HCT116 (cell line): Measurements from ENCODE around the gene PC.

Source experiments
- CBX3 ChIP-seq: IDR thresholded peaks from 2 replicates; pipeline ENCODE4 v1.6.1; 2012; ENCODE audit warnings: low read depth
- CTCF ChIP-seq, 3 experiments: fragments of 200-600 bp in 1 of 3; sonication (generic) in 1 of 3; IDR thresholded peaks in 2 of 3; conservative IDR thresholded peaks in 1 of 3; 2 replicates each; pipeline ENCODE4 v1.5.1; 2012 to 2017; ENCODE audit warnings: low read depth in 2 of 3, low read length in 2 of 3, antibody characterized with exemption in 1 of 3, borderline replicate concordance in 1 of 3, control low read depth in 1 of 3, mild to moderate bottlenecking in 1 of 3, mixed read lengths in 1 of 3, mixed run types in 1 of 3, moderate library complexity in 1 of 3; ENCODE audit not compliant: insufficient read depth in 1 of 3
- ELF1 ChIP-seq: IDR thresholded peaks from 2 replicates; pipeline ENCODE4 v1.6.1; 2012; ENCODE audit warnings: low read depth, borderline replicate concordance
- EZH2 ChIP-seq: fragments of 200-600 bp; sonication (generic); IDR thresholded peaks from 2 replicates; pipeline ENCODE4 v1.6.1; 2017; ENCODE audit warnings: antibody characterized with exemption, mixed run types
- EZH2phosphoT487 ChIP-seq: fragments of 200-600 bp; IDR thresholded peaks from 2 replicates; pipeline ENCODE4 v1.6.1; 2018; ENCODE audit warnings: antibody characterized with exemption, borderline replicate concordance
- POLR2A ChIP-seq: IDR thresholded peaks from 2 replicates; pipeline ENCODE4 v1.7.0; 2011; ENCODE audit warnings: borderline replicate concordance; ENCODE audit not compliant: insufficient read depth, insufficient read length; ENCODE audit errors: extremely low read depth
- REST ChIP-seq: IDR thresholded peaks from 2 replicates; pipeline ENCODE4 v1.6.1; 2012; ENCODE audit warnings: low read depth
- TF ChIP-seq, protein P1 (sequence below): IDR thresholded peaks from 2 replicates; pipeline ENCODE4 v1.6.1; 2011; ENCODE audit warnings: mild to moderate bottlenecking, low read length, moderate library complexity; ENCODE audit not compliant: insufficient replicate concordance; ENCODE audit errors: extremely low read depth

DNA sequence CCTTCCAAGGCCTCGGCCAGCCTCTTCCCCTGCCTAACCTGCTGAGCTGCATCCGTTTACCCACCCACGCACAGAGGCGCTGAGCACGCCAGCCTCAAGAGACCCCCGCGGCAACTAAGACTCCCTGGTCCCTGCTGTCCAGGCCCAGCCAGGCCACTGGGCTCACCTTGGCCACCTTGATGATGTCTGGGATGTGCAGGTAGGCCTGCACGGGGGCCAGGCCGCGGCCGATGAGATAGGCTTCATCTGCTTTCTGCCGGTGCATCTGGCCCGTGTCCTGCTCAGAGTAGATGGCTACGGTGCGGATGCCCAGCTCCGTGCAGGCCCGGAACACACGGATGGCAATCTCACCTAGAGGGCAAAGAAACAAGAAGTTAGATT is 86.7 kb downstream of the PC start:
- TF ChIP-seq CTCF (IDR thresholded peaks at IDR 0.05 in 2 of 3, conservative IDR thresholded peaks at IDR 0.05 in 1 of 3; ENCODE audit: borderline replicate concordance in 1 of 3, insufficient read depth in 1 of 3, low read depth in 2 of 3, low read length in 2 of 3) (no peak), EZH2 (no peak), REST (no peak), POLR2A (no peak), CBX3 (no peak), ELF1 (no peak), EZH2phosphoT487 (no peak)
- TF ChIP-seq, protein P1, sequence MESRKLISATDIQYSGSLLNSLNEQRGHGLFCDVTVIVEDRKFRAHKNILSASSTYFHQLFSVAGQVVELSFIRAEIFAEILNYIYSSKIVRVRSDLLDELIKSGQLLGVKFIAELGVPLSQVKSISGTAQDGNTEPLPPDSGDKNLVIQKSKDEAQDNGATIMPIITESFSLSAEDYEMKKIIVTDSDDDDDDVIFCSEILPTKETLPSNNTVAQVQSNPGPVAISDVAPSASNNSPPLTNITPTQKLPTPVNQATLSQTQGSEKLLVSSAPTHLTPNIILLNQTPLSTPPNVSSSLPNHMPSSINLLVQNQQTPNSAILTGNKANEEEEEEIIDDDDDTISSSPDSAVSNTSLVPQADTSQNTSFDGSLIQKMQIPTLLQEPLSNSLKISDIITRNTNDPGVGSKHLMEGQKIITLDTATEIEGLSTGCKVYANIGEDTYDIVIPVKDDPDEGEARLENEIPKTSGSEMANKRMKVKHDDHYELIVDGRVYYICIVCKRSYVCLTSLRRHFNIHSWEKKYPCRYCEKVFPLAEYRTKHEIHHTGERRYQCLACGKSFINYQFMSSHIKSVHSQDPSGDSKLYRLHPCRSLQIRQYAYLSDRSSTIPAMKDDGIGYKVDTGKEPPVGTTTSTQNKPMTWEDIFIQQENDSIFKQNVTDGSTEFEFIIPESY: no peak
